WTC11 (cell line): Measurements from ENCODE around the gene HOXB13. TPM values are rescaled to one million over a fixed set of nuclear protein-coding genes. Genes with fewer than 3 reads are reported as not detected.

Experiments
- ATAC-seq: fragments of 200-7000 bp; cut with Tn5 transposase; 2 replicates; pipeline ENCODE4 v1.10.0; 2021; ENCODE audit warnings: mild to moderate bottlenecking, moderate library complexity
- Bru-seq: library from RNA; stranded (reverse); fragments of 400-500 nt; gene quantifications from one replicate; lab custom pipeline; 2021; lab: Mats Ljungman, UMichigan
- CTCF ChIA-PET: fragments of 300-600 bp; sonication (Branson Sonifier 250); formaldehyde crosslinking; loops from one replicate; lab custom pipeline; 2021; ENCODE audit warnings: antibody characterized with exemption; lab: Charles Lee
- POLR2A ChIA-PET: fragments of 350-600 bp; sonication (Branson Sonifier 250); formaldehyde crosslinking; loops from one replicate; lab custom pipeline; 2021; ENCODE audit warnings: antibody characterized with exemption; lab: Charles Lee
- DNase-seq: peaks from one replicate; pipeline ENCODE4 v3.0.0; 2021; ENCODE audit warnings: low spot score
- H3K27ac Mint-ChIP-seq: 2 replicates; pipeline ENCODE4 v1.8.0; 2021; ENCODE audit warnings: mixed read lengths
- H3K27me3 Mint-ChIP-seq: 2 replicates; pipeline ENCODE4 v1.8.0; 2021; ENCODE audit warnings: low read depth, mild to moderate bottlenecking, moderate library complexity, mixed read lengths
- H3K36me3 Mint-ChIP-seq: 2 replicates; pipeline ENCODE4 v1.8.0; 2021; ENCODE audit warnings: mixed read lengths
- H3K4me1 Mint-ChIP-seq: 2 replicates; pipeline ENCODE4 v1.8.0; 2022; ENCODE audit warnings: mixed read lengths
- H3K4me3 Mint-ChIP-seq: 2 replicates; pipeline ENCODE4 v1.8.0; 2021; ENCODE audit warnings: mild to moderate bottlenecking, moderate library complexity, mixed read lengths
- H3K9me3 Mint-ChIP-seq: 2 replicates; pipeline ENCODE4 v1.8.0; 2021; ENCODE audit warnings: mixed read lengths
- ATF1 ChIP-seq: sonication (generic); formaldehyde crosslinking; IDR thresholded peaks from 2 replicates; pipeline ENCODE4 v1.8.1; 2023; ENCODE audit warnings: mild to moderate bottlenecking, moderate library complexity, missing genetic modification reagents
- ATF2 ChIP-seq: sonication (generic); formaldehyde crosslinking; IDR thresholded peaks from 2 replicates; pipeline ENCODE4 v1.8.1; 2022; ENCODE audit warnings: low read depth, missing genetic modification reagents, borderline replicate concordance
- CTCF ChIP-seq: fragments of 200-600 bp; IDR thresholded peaks from 2 replicates; pipeline ENCODE4 v1.8.0; 2022; ENCODE audit warnings: antibody characterized with exemption
- E2F4 ChIP-seq: sonication (generic); formaldehyde crosslinking; IDR thresholded peaks from 2 replicates; pipeline ENCODE4 v1.8.1; 2022; ENCODE audit warnings: low read depth, mild to moderate bottlenecking, moderate library complexity, missing genetic modification reagents, borderline replicate concordance
- ESRRA ChIP-seq: sonication (generic); formaldehyde crosslinking; IDR thresholded peaks from 2 replicates; pipeline ENCODE4 v1.8.1; 2022; ENCODE audit warnings: mild to moderate bottlenecking, missing genetic modification reagents, borderline replicate concordance
- FOXP4 ChIP-seq: sonication (generic); formaldehyde crosslinking; IDR thresholded peaks from 2 replicates; pipeline ENCODE4 v1.8.0; 2022; ENCODE audit warnings: mild to moderate bottlenecking, missing genetic modification reagents
- GTF2I ChIP-seq: fragments of 250-450 bp; sonication (Bioruptor Pico); conservative IDR thresholded peaks from 2 replicates; pipeline ENCODE4 v1.4.0; 2021; ENCODE audit warnings: mild to moderate bottlenecking
- HMGA2 ChIP-seq: fragments of 250-450 bp; sonication (Bioruptor Pico); IDR thresholded peaks from 2 replicates; pipeline ENCODE4 v1.4.0; 2021; ENCODE audit warnings: mild to moderate bottlenecking, moderate library complexity
- HMGXB4 ChIP-seq: sonication (generic); formaldehyde crosslinking; IDR thresholded peaks from 2 replicates; pipeline ENCODE4 v1.8.1; 2023; ENCODE audit warnings: mild to moderate bottlenecking, moderate library complexity, missing genetic modification reagents
- IRF1 ChIP-seq: sonication (generic); formaldehyde crosslinking; IDR thresholded peaks from 2 replicates; pipeline ENCODE4 v1.8.0; 2023; ENCODE audit warnings: missing genetic modification reagents
- JUN ChIP-seq: sonication (generic); formaldehyde crosslinking; IDR thresholded peaks from 2 replicates; pipeline ENCODE4 v1.8.0; 2023; ENCODE audit warnings: mild to moderate bottlenecking, missing genetic modification reagents
- NR3C1 ChIP-seq: sonication (generic); formaldehyde crosslinking; conservative IDR thresholded peaks from 2 replicates; pipeline ENCODE4 v1.8.1; 2023; ENCODE audit warnings: low read depth, mild to moderate bottlenecking, missing genetic modification reagents
- PREB ChIP-seq: sonication (generic); formaldehyde crosslinking; IDR thresholded peaks from 2 replicates; pipeline ENCODE4 v1.8.1; 2022; ENCODE audit warnings: mild to moderate bottlenecking, missing genetic modification reagents, moderate library complexity, borderline replicate concordance
- RELA ChIP-seq: sonication (generic); formaldehyde crosslinking; IDR thresholded peaks from 2 replicates; pipeline ENCODE4 v1.8.1; 2022; ENCODE audit warnings: missing genetic modification reagents, mild to moderate bottlenecking, borderline replicate concordance
- RORB ChIP-seq: fragments of 250-450 bp; sonication (Bioruptor Pico); IDR thresholded peaks from 2 replicates; pipeline ENCODE4 v1.9.0; 2021; ENCODE audit warnings: mild to moderate bottlenecking
- SMAD4 ChIP-seq: sonication (generic); formaldehyde crosslinking; IDR thresholded peaks from 2 replicates; pipeline ENCODE4 v1.8.0; 2022; ENCODE audit warnings: mild to moderate bottlenecking, missing genetic modification reagents
- USF1 ChIP-seq: sonication (generic); formaldehyde crosslinking; IDR thresholded peaks from 2 replicates; pipeline ENCODE4 v1.8.0; 2022; ENCODE audit warnings: mild to moderate bottlenecking, missing genetic modification reagents
- USF2 ChIP-seq: sonication (generic); formaldehyde crosslinking; IDR thresholded peaks from 2 replicates; pipeline ENCODE4 v1.8.1; 2023; ENCODE audit warnings: mild to moderate bottlenecking, missing genetic modification reagents, moderate library complexity
- ZNF396 ChIP-seq: fragments of 250-450 bp; sonication (Bioruptor Pico); IDR thresholded peaks from 2 replicates; pipeline ENCODE4 v1.8.0; 2021; ENCODE audit warnings: mild to moderate bottlenecking, moderate library complexity, borderline replicate concordance
- long read RNA-seq, 3 experiments: library from RNA in 1 of 3; library from capped mRNA in 1 of 3; library from polyadenylated mRNA in 1 of 3; unstranded in 2 of 3; stranded (forward) in 1 of 3; transcript quantifications; one replicate each; pipeline ENCODE4 v2.0.0, GENCODE V29; 2021
- total RNA-seq: library from RNA; stranded (reverse); gene quantifications from 3 replicates; pipeline ENCODE4 v1.2.3, GENCODE V29; 2021

The HOXB13 gene
- total RNA-seq (1.6 to 2.8 TPM (median 1.7 TPM) in 3 replicates), Bru-seq, nascent RNA (percentile 37 among the genes with signal in this experiment)
- long read RNA-seq, experiment 1, transcript HOXB13-201 (2 exons, 3,467 nt): major isoform, 14 of 14 reads
- long read RNA-seq, experiment 1, partial matches to known transcripts: 0 of 14 reads
- long read RNA-seq, experiment 1, other reads (novel, unspliced or antisense): 0 of 14 reads
- long read RNA-seq, experiment 2: 0 reads
- long read RNA-seq, experiment 3, partial matches to known transcripts: 0 of 2 reads
- long read RNA-seq, experiment 3, other reads (novel, unspliced or antisense): 0 of 2 reads

GRCh38 chr17:48728232-48729231 lies at the start of gene HOXB13:
Gene HOXB13, minus strand, starts transcription at chr17:48728750. Its CDS starts 157 bp downstream, at chr17:48728593.
- peak within 1 kb of the TSS; percentile 81 for H3K27ac Mint-ChIP-seq
- peak; percentile 35 for ATAC-seq
- H3K4me1 Mint-ChIP-seq: peaks cover 42% of the 10 kb centered on the region
- TF ChIP-seq ESRRA (CRISPR knock-in tag) (no peak), JUN (CRISPR knock-in tag) (no peak), PREB (CRISPR knock-in tag) (no peak), GTF2I (no peak), ATF1 (CRISPR knock-in tag) (no peak), CTCF (no peak), E2F4 (CRISPR knock-in tag) (no peak), FOXP4 (CRISPR knock-in tag) (no peak)
- ChIA-PET CTCF (interaction anchor here (0.5 to 7.4 kb wide), 11 partner anchors 9 to 640 kb away, joined by 3 to 127 read pairs (median 4); partner anchors contain the start of gene ATP5MC1), POLR2A (interaction anchor here (0.6 to 1.5 kb wide), 3 partner anchors 9 to 156 kb away, joined by 3 to 8 read pairs (median 4); no protein-coding TSS in a partner anchor)
- no peaks in the 10 kb centered on the region for H3K9me3 Mint-ChIP-seq
- peaks cover 100% of the 10 kb centered on the region for H3K27me3 Mint-ChIP-seq
- peak within 1 kb of the TSS; percentile 74 for H3K4me3 Mint-ChIP-seq
- H3K36me3 Mint-ChIP-seq: no peaks in the 10 kb centered on the region
- no peak for DNase-seq

GRCh38 chr17:48776602-48777001 lies 48.1 kb upstream of the HOXB13 start:
- no peak overlapping the region for H3K27ac Mint-ChIP-seq
- peaks cover 13% of the 10 kb centered on the region for H3K27me3 Mint-ChIP-seq
- no peaks in the 10 kb centered on the region for H3K36me3 Mint-ChIP-seq
- no peaks in the 10 kb centered on the region for H3K4me1 Mint-ChIP-seq
- no peak overlapping the region for H3K4me3 Mint-ChIP-seq
- ATAC-seq (no peak), DNase-seq (no peak)
- TF ChIP-seq GTF2I (no peak), ZNF396 (CRISPR knock-in tag) (no peak), ATF2 (no peak), RORB (CRISPR knock-in tag) (no peak), RELA (no peak), IRF1 (CRISPR knock-in tag) (no peak), USF1 (CRISPR knock-in tag) (no peak), HMGA2 (no peak), HMGXB4 (CRISPR knock-in tag) (no peak), JUN (CRISPR knock-in tag) (no peak), NR3C1 (CRISPR knock-in tag) (no peak), USF2 (CRISPR knock-in tag) (no peak), SMAD4 (CRISPR knock-in tag) (no peak)
- H3K9me3 Mint-ChIP-seq: peaks cover 5% of the 10 kb centered on the region
- POLR2A ChIA-PET: no interaction called here
- CTCF ChIA-PET: no interaction called here
